SK-N-SH treated with all-trans-retinoic acid at 6 μM for 48 hours (cell line): Measurements from ENCODE around the gene OTOG.

ENCODE experiments used
- ATAC-seq: fragments of 200-7000 bp; cut with Tn5 transposase; 3 replicates; pipeline ENCODE4 v1.9.1; 2020; ENCODE audit warnings: mild to moderate bottlenecking, moderate library complexity
- ARNTL ChIP-seq: fragments of 450-650 bp; formaldehyde crosslinking; IDR thresholded peaks from 2 replicates; pipeline ENCODE4 v1.5.0; 2020; ENCODE audit warnings: low read depth, mild to moderate bottlenecking, moderate library complexity, borderline replicate concordance
- BACH2 ChIP-seq: fragments of 250-450 bp; sonication (Bioruptor Pico); IDR thresholded peaks from 2 replicates; pipeline ENCODE4 v1.9.0; 2021; ENCODE audit warnings: mild to moderate bottlenecking, borderline replicate concordance
- CREB5 ChIP-seq: fragments of 250-450 bp; sonication (Bioruptor Pico); IDR thresholded peaks from 2 replicates; pipeline ENCODE4 v1.5.1; 2020; ENCODE audit warnings: low read depth, mild to moderate bottlenecking, moderate library complexity
- CSDC2 ChIP-seq: fragments of 250-450 bp; sonication (Bioruptor Pico); IDR thresholded peaks from 2 replicates; pipeline ENCODE4 v1.5.0; 2020; ENCODE audit warnings: mild to moderate bottlenecking, moderate library complexity
- CSRNP3 ChIP-seq: fragments of 250-450 bp; sonication (Bioruptor Pico); IDR thresholded peaks from 2 replicates; pipeline ENCODE4 v1.5.1; 2021; ENCODE audit warnings: mild to moderate bottlenecking, moderate library complexity
- ESRRG ChIP-seq: fragments of 250-450 bp; sonication (Bioruptor Pico); IDR thresholded peaks from 2 replicates; pipeline ENCODE4 v1.6.1; 2021; ENCODE audit warnings: mild to moderate bottlenecking
- OSR1 ChIP-seq: fragments of 250-450 bp; sonication (Bioruptor Pico); IDR thresholded peaks from 2 replicates; pipeline ENCODE4 v1.8.0; 2022; ENCODE audit warnings: moderate library complexity, mild to moderate bottlenecking, inconsistent platforms
- PATZ1 ChIP-seq: fragments of 250-450 bp; sonication (Bioruptor Pico); IDR thresholded peaks from 2 replicates; pipeline ENCODE4 v1.8.0; 2020; ENCODE audit warnings: mild to moderate bottlenecking, moderate library complexity, borderline replicate concordance
- POU6F1 ChIP-seq: fragments of 250-450 bp; sonication (Bioruptor Pico); IDR thresholded peaks from 2 replicates; pipeline ENCODE4 v1.8.0; 2021; ENCODE audit warnings: low read depth, mild to moderate bottlenecking, moderate library complexity, borderline replicate concordance
- PPARA ChIP-seq: fragments of 250-450 bp; sonication (Bioruptor Pico); IDR thresholded peaks from 2 replicates; pipeline ENCODE4 v1.5.0; 2020; ENCODE audit warnings: mild to moderate bottlenecking, borderline replicate concordance
- RARB ChIP-seq: fragments of 250-450 bp; sonication (Bioruptor Pico); IDR thresholded peaks from 2 replicates; pipeline ENCODE4 v1.8.0; 2021; ENCODE audit warnings: mild to moderate bottlenecking, moderate library complexity
- SNAI2 ChIP-seq: fragments of 250-450 bp; sonication (Bioruptor Pico); IDR thresholded peaks from 2 replicates; pipeline ENCODE4 v1.5.0; 2020; ENCODE audit warnings: mild to moderate bottlenecking, moderate library complexity
- TCF4 ChIP-seq: fragments of 250-450 bp; sonication (Bioruptor Pico); IDR thresholded peaks from 2 replicates; pipeline ENCODE4 v1.8.0; 2021; ENCODE audit warnings: mild to moderate bottlenecking, moderate library complexity, borderline replicate concordance
- TOX ChIP-seq: fragments of 250-450 bp; sonication (Bioruptor Pico); IDR thresholded peaks from 2 replicates; pipeline ENCODE4 v1.8.0; 2021; ENCODE audit warnings: mild to moderate bottlenecking, moderate library complexity, borderline replicate concordance
- TSHZ2 ChIP-seq: fragments of 250-450 bp; sonication (Bioruptor Pico); IDR thresholded peaks from 2 replicates; pipeline ENCODE4 v1.5.0; 2020; ENCODE audit warnings: mild to moderate bottlenecking, moderate library complexity
- ZC3H10 ChIP-seq: fragments of 250-450 bp; sonication (Bioruptor Pico); IDR thresholded peaks from 2 replicates; pipeline ENCODE4 v1.5.1; 2021; ENCODE audit warnings: mild to moderate bottlenecking, moderate library complexity
- ZFP3 ChIP-seq: fragments of 250-450 bp; sonication (Bioruptor Pico); IDR thresholded peaks from 2 replicates; pipeline ENCODE4 v1.5.0; 2020; ENCODE audit warnings: mild to moderate bottlenecking, moderate library complexity
- ZNF70 ChIP-seq: fragments of 450-650 bp; formaldehyde crosslinking; IDR thresholded peaks from 2 replicates; pipeline ENCODE4 v1.5.0; 2020; ENCODE audit warnings: mild to moderate bottlenecking, moderate library complexity

The OTOG gene

GRCh38 chr11:17547051-17547577 lies at the start of gene OTOG:
OTOG (plus strand) TSS chr11:17547259; CDS start chr11:17547373, 114 bp downstream.
- no peak for TF ChIP-seq ZFP3 (CRISPR knock-in tag)
- TF ChIP-seq TSHZ2 (CRISPR knock-in tag): no peak
- TF ChIP-seq BACH2: no peak
- TF ChIP-seq ESRRG (CRISPR knock-in tag): no peak
- TF ChIP-seq CREB5: no peak
- no peak for TF ChIP-seq SNAI2
- no peak for TF ChIP-seq PPARA
- no peak for TF ChIP-seq POU6F1
- TF ChIP-seq OSR1: no peak
- no peak for TF ChIP-seq ZNF70 (CRISPR knock-in tag)
- TF ChIP-seq, all 23 proteins: peak for 0
- ATAC-seq: no peak

- no peak for TF ChIP-seq TSHZ2 (CRISPR knock-in tag)
- no peak for TF ChIP-seq TOX (CRISPR knock-in tag)
- no peak for TF ChIP-seq CREB5
- TF ChIP-seq PATZ1 (CRISPR knock-in tag): no peak
- TF ChIP-seq ARNTL (CRISPR knock-in tag): no peak
- no peak for TF ChIP-seq OSR1
- no peak for TF ChIP-seq POU6F1
- TF ChIP-seq CSDC2 (CRISPR knock-in tag): no peak
- TF ChIP-seq RARB (CRISPR knock-in tag): no peak
- TF ChIP-seq TCF4 (CRISPR knock-in tag): no peak
- TF ChIP-seq ZC3H10: no peak
- TF ChIP-seq BACH2: no peak
- TF ChIP-seq ZNF70 (CRISPR knock-in tag): no peak
- TF ChIP-seq PPARA: no peak
- TF ChIP-seq CSRNP3: no peak
- no peak for ATAC-seq
Measured at GRCh38 chr11:17498058-17498457, 49.0 kb upstream of the OTOG start.
